ENCODE measurements around the gene ALCAM. TPM values are rescaled to one million over a fixed set of nuclear protein-coding genes. Genes with fewer than 3 reads are reported as not detected.

The ALCAM gene
- total RNA-seq, 2 donors from 2014 or later = 3.3 to 16.5 TPM

- Histone ChIP-seq H3K4me3 (no peak overlapping the region), H3K27me3 (no peaks in the 10 kb centered on the region), H3K4me1 (no peaks in the 10 kb centered on the region), H3K9me3 (no peaks in the 10 kb centered on the region), H3K36me3 (no peaks in the 10 kb centered on the region), H3K27ac (no peak overlapping the region)
- DNase-seq (ENCODE audit: low spot score) = no peak
- no peak for TF ChIP-seq CTCF (IDR thresholded peaks at IDR 0.05)
Observed at GRCh38 chr3:105466495-105467404, 100.0 kb downstream of the ALCAM start.

DNA sequence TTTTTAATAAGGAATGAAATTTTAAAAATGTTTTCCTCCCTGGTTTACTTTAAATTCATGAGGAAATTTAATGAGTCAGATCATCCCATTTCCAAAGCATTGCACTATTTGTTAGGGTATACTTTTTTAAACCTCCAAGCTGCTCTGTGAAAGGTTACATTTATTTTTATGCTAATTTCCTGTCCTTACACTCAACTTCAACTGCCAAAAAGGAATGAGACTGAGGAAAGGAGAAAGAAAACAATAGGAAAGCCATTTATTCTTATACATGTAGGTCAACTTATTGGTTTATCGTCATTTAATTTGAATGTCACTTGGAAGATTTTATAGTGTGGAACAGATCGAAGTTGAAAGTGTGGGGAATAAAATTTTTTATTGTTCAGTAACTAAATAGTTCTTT is 104.1 kb downstream of the ALCAM start:
- no peaks in the 10 kb centered on the region for H3K27me3 ChIP-seq
- TF ChIP-seq CTCF (IDR thresholded peaks at IDR 0.05) = no peak
- H3K36me3 ChIP-seq = no peaks in the 10 kb centered on the region
- H3K27ac ChIP-seq = no peak overlapping the region
- no peak overlapping the region for H3K4me3 ChIP-seq
- H3K9me3 ChIP-seq = no peaks in the 10 kb centered on the region
- H3K4me1 ChIP-seq = no peaks in the 10 kb centered on the region
- no peak for DNase-seq (ENCODE audit: low spot score)

DNA sequence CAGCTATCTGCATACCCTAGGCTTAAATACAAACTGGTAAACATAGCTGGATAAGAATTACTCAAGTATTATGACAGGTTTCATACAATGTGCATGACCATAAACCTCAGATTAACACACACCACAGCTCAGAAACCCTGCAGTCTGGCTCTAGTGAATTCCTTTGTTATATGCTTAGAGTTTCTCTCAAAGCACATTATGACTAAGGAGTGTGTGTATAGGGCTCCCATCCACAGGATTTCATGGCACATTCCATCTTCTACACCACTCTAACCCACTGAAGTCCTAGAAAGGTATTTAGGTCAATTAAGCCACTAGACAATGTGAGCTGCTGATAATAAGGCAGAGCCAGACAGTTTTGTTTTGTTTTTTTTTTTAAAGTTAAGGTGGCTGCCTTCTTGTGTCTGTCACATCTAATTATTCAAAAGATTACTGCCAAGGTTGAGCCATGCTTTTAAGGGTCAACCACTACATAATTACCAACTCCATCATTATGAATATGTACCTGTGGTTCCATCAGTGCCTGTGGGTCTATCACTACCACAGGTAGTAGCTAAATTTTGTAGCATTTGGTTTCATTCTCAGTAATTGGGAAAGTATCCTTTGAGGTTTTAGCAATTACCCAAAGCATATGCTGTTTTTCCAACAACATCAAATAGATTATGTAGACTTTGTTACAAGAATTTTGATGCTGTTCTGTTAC is 107.0 kb downstream of the ALCAM start:
- peaks cover 0 to 13% of the 10 kb centered on the region in 2 donors for H3K9me3 ChIP-seq
- H3K27me3 ChIP-seq = no peaks in the 10 kb centered on the region
- no peak overlapping the region for H3K27ac ChIP-seq
- TF ChIP-seq CTCF (IDR thresholded peaks at IDR 0.05) = no peak
- no peak for DNase-seq (ENCODE audit: low spot score)
- H3K36me3 ChIP-seq = no peaks in the 10 kb centered on the region
- H3K4me1 ChIP-seq = no peaks in the 10 kb centered on the region
- H3K4me3 ChIP-seq = no peak overlapping the region

GRCh38 chr3:105480768-105481167 is 114.1 kb downstream of the ALCAM start:
- peaks cover 0 to 13% of the 10 kb centered on the region in 2 donors for H3K9me3 ChIP-seq
- no peak overlapping the region for H3K27ac ChIP-seq
- TF ChIP-seq CTCF (IDR thresholded peaks at IDR 0.05) = no peak
- H3K4me3 ChIP-seq = no peak overlapping the region
- no peaks in the 10 kb centered on the region for H3K27me3 ChIP-seq
- DNase-seq (ENCODE audit: low spot score) = no peak
- H3K4me1 ChIP-seq = no peaks in the 10 kb centered on the region
- H3K36me3 ChIP-seq = no peaks in the 10 kb centered on the region

DNA sequence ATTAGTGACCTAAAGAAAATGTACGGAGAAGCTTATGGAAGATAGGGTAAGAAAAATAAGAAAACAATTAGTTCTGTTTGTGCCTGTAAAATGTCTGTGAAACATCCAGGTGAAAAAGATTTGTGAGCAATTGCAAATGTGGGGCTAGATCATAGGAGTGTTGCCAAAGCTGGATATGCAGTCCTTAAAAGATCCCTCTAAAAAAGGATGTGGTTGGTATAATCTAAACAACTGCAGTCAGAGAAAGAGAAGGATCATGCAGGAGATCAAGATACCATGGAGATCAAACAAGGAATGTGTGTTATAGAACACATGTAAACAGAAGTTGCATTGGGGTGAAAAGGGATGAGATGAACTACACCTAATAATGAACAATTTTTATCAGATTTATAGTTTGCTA is 116.8 kb downstream of the ALCAM start:
- no peaks in the 10 kb centered on the region for H3K27me3 ChIP-seq
- no peak for DNase-seq (ENCODE audit: low spot score)
- H3K36me3 ChIP-seq = no peaks in the 10 kb centered on the region
- no peak for TF ChIP-seq CTCF (IDR thresholded peaks at IDR 0.05)
- H3K4me3 ChIP-seq = no peak overlapping the region
- H3K9me3 ChIP-seq = peaks cover 0 to under 1% of the 10 kb centered on the region in 2 donors
- H3K4me1 ChIP-seq = no peaks in the 10 kb centered on the region
- H3K27ac ChIP-seq = no peak overlapping the region
